Renal cortex interstitium (tissue), 15 donors: Measurements from ENCODE around the gene AMY2B. TPM values are rescaled to one million over a fixed set of nuclear protein-coding genes. Genes with fewer than 3 reads are reported as not detected.
"Not testable (repeated sequence)": the region's sequence is repeated elsewhere in the genome, so short reads cannot be mapped to it uniquely, and the experiment has no call there.

ENCODE experiments used
- DNase-seq, 11 donors: peaks; one replicate each; pipeline ENCODE4 v3.0.0-alpha.2; 2013; ENCODE audit warnings: low read depth in 9 of 11, low spot score in 4 of 11; ENCODE audit errors: extremely low read depth in 1 of 11
- long read RNA-seq, 16 experiments: transcript quantifications; one replicate each; lab custom pipeline, GENCODE V29; 2026
- polyA plus RNA-seq, 3 donors: library from polyadenylated mRNA; unstranded; fragments of 120-200 nt; gene quantifications; one replicate each; pipeline ENCODE4 v1.2.1, GENCODE V29; 2013; ENCODE audit not compliant: insufficient read length in 3 of 3

AMY2B gene
- polyA plus RNA-seq = 10 to 100 TPM; 23.3 to 66.4 (median 32.7) TPM
- long read RNA-seq, donor 1 = 0 reads
- long read RNA-seq, donor 2, partial matches to known transcripts = 0 of 1 reads
- long read RNA-seq, donor 2, other reads (novel, unspliced or antisense) = 0 of 1 reads
- long read RNA-seq, donor 3 = 0 reads
- long read RNA-seq, donor 4, full-length matches to known transcripts = 3 of 3 reads
- long read RNA-seq, donor 4, partial matches to known transcripts = 0 of 3 reads
- long read RNA-seq, donor 4, other reads (novel, unspliced or antisense) = 0 of 3 reads
- long read RNA-seq, donor 5 = 0 reads
- long read RNA-seq, donor 6, partial matches to known transcripts = 0 of 1 reads
- long read RNA-seq, donor 6, other reads (novel, unspliced or antisense) = 0 of 1 reads
- long read RNA-seq, donor 7, full-length matches to known transcripts = 1 of 6 reads
- long read RNA-seq, donor 7, partial matches to known transcripts = 5 of 6 reads
- long read RNA-seq, donor 7, other reads (novel, unspliced or antisense) = 0 of 6 reads
- long read RNA-seq, donor 8, partial matches to known transcripts = 0 of 2 reads
- long read RNA-seq, donor 8, other reads (novel, unspliced or antisense) = 0 of 2 reads
- long read RNA-seq, donor 9, full-length matches to known transcripts = 1 of 1 reads
- long read RNA-seq, donor 9, partial matches to known transcripts = 0 of 1 reads
- long read RNA-seq, donor 9, other reads (novel, unspliced or antisense) = 0 of 1 reads
- long read RNA-seq, donor 10, partial matches to known transcripts = 0 of 1 reads
- long read RNA-seq, donor 10, other reads (novel, unspliced or antisense) = 0 of 1 reads
- long read RNA-seq, donor 11 = 0 reads
- long read RNA-seq, donor 12 = 0 reads
- long read RNA-seq, donor 13, partial matches to known transcripts = 0 of 1 reads
- long read RNA-seq, donor 13, other reads (novel, unspliced or antisense) = 0 of 1 reads
- long read RNA-seq, donor 14 = 0 reads
- long read RNA-seq, donor 15 = 0 reads
- long read RNA-seq, donor 16, full-length matches to known transcripts = 7 of 7 reads
- long read RNA-seq, donor 16, partial matches to known transcripts = 0 of 7 reads
- long read RNA-seq, donor 16, other reads (novel, unspliced or antisense) = 0 of 7 reads

DNA sequence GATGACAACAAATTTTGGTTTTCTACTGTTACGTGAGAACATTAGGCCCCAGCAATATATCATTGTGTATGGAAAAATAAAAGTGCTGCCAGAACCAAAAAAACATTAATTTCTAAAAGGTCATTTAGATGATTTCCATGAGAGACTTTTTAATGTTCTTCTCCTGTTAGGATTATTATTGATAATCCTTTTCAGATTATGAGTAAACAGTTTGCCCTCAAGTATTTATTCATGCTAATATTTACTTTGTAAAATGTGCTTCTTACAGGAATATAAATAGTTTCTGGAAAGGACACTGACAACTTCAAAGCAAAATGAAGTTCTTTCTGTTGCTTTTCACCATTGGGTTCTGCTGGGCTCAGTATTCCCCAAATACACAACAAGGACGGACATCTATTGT is at the start of gene AMY2B:
AMY2B (plus strand) TSS at position 301 of the 400 bp plus-strand sequence; CDS start at position 315, 14 bp downstream.
- not testable (repeated sequence) for DNase-seq

DNA sequence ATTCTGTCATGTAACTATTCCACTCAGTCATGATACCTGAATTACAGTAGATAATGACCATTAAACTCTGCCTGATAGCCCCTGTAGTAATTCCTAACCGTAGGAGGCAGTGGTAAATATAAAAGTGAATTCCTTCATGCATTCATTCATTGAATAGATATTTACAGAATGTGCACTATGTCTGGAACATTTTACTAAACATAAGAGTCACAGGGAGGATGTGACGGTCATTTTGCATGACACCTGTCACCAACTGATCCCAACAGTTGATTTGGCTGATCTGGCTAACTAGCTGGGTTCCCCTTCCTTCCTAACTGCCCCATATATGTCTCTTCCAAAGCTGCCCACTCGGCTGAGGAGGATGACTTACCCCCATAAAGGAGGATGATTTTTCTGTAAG is 48.0 kb upstream of the AMY2B start:
- DNase-seq = no peak

DNA sequence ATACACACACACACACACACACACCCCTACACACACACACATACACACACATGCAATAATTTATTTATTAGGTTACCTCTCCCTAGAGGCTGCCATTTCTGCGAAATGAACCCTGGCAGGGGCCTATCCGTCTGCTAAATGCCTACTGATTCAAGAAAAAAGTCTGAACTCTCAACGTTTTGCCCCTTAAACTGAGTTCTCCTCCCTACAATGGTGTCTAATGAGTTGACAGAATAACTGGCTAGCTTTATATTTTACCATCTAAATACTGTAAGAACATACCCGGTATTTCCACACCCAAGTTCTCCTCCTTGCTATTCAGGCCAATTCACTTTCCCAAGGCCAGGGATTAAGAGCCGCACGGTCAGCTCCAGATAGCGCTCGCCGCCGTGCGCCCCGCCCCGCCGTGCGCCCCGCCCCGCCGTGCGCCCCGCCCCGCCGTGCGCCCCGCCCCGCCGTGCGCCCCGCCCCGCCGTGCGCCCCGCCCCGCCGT is 46.2 kb upstream of the AMY2B start:
- DNase-seq = peak in 8 of 11 donors; percentile 10 to 35 (median 20)

DNA sequence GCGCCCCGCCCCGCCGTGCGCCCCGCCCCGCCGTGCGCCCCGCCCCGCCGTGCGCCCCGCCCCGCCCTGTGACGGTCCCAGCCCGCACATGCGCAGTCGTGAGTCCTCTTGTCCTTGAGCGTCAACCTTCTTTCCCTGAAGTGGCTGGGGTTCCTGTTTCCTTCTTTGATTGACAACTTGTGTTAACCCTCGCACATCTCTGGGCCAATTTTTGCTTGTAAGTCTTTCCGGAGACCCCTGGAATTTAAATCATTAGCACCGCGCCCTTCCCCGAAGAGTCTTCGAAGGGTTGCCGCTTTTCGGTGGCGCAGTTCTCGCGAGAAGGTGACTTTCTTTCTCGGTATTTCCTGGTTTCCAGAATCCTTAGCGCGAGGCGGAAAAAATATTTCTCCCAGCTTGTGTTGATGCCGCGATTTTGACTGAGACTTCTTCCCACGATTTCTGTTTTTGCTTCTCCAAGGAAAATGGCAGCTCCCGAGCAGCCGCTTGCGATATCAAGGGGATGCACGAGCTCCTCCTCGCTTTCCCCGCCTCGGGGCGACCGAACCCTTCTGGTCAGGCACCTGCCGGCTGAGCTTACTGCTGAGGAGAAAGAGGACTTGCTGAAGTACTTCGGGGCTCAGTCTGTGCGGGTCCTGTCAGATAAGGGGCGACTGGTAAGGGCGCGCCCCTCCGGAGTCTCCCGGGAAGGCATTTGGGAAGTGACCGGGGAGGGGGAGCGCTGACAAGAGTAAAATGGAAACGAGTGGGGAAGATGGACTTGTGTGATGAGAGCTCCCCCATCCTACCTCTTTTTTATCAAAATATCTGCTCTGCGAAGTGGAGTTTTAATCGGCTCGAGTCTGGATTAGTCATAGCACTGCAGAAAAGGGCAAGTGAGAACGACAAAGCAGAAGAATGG is 45.5 kb upstream of the AMY2B start, which contains the start of gene RNPC3:
RNPC3 (plus strand) TSS at position 93 of the 901 bp plus-strand sequence; CDS start at position 465, 372 bp downstream.
- DNase-seq = peak; percentile 84 to 96 (median 88)

DNA sequence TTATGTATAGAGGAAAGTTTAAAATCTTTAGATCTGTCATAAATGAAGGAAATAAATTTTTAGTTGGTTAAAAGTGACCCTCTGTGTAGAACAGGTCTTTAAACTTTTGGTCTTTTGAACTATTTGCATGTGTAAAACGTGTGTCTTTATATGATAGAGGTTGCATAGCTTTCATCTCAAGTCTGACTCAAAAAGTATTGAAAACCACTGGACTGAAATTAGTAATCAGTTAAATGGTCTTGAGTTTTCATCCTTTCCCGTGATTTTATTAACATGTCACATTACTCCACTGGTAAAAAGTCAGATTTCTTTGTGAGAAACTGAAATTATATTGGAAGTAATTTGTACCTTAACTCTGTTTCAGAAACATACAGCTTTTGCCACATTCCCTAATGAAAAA is 44.1 kb upstream of the AMY2B start:
- no peak for DNase-seq

DNA sequence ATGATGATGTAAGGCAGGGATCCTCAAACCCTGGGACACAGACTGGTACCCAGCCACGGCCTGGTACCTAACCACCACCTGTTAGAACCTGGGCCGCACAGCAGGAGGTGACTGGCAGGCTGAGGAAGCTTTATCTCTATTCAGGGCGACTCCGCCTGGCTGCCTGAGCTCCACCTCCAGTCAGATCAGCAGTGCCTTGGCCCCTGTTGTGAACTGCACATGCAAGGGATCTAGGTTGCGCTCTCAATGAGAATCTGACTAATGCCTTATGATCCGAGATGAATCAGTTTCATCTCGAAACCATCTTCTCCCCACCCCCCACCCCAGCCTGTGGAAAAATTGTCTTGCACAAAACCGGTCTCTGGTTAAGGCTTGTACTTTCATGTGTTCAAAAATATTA is 41.6 kb upstream of the AMY2B start:
- no peak for DNase-seq

DNA sequence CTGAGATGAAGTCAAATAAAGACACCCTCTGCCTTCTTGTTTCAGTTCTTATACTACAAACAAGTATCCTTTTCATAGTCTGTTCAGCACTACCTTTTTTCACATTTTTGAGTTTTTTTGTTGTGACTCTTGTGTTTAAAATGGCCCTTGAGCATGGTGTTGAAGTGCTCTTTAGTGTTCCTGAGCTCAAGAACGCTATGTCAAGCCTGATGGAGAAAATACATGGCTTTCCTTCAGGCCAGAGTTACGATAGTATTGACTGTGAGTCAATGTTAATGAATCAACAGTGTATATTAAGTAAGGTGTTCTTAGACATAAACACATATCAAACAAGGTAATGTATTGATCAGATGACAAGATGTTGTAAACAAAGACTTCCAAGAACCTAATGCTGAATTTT is 33.2 kb upstream of the AMY2B start:
- DNase-seq = no peak

DNA sequence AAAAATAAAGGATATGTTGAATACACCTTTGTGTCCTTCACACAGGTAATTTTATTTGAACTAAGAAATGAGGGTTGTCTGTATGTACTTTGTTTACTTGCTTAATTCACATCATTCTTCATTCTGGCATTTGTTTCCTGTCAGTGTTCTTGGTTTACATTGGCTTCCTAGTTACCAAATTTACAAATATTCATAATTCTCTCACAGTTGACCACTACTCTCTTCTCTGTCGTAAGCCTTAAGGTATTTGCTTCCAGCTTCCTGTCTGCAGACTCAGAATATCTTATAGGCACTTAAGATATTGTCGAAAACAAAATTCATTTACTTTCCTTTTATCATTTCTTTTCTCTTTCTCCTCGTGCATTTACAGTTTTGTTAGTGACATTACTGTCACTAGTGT is 30.0 kb upstream of the AMY2B start:
- DNase-seq = no peak

DNA sequence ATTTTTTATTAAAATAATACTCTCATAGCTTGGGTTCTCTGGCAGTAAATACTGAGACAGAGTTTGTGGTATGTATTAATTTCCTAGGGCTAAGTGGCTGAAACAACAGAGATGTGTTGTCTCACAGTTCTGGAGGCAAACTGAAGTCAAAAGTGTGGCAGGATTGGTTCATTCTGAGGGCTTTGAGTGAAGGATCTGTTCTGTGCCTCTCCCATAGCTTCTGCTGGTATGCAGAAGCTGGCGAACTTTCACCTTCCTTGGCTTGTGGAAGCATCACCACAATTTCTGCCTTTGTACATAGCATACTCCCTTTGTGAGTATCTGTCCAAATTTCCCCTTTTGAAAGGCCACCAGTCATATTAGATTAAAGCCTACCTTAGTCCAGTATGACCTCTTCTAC is 24.9 kb upstream of the AMY2B start:
- DNase-seq = no peak

DNA sequence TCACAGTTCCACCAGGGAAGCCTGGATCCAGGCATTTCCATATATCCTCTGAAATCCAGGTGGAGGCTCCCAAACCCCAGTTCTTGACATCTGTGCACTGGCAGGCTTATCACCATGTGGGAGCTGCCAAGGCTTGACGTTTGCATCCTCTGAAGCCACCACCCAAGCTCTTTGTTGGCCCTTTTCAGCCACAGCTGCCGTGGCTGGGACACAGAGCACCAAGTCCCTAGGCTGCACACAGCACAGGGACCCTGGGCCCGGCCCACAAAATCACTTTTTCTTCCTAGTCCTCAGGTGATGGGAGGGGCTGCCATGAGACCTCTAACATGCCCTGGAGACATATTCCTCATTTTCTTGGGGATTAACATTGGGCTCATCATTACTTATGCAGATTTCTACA is 23.5 kb upstream of the AMY2B start:
- DNase-seq = no peak

DNA sequence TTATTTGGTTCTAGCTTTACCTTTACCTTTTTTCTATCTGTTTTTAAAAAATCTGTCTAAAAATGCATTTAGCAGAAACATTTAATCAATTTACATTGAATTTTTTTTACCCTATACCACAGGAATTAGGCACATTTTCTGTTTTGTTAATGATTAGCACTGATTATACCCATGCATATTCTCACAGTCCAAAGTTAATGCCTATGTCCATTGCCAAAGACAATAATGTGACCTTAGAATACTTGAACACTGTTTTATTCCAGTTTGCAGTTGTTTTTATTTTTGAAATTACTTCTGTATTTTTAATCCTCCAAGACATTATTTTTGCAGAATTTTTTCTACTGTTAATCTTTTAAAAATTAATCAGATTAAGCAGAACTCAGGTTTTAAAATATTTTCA is 11.0 kb upstream of the AMY2B start:
- DNase-seq = no peak

DNA sequence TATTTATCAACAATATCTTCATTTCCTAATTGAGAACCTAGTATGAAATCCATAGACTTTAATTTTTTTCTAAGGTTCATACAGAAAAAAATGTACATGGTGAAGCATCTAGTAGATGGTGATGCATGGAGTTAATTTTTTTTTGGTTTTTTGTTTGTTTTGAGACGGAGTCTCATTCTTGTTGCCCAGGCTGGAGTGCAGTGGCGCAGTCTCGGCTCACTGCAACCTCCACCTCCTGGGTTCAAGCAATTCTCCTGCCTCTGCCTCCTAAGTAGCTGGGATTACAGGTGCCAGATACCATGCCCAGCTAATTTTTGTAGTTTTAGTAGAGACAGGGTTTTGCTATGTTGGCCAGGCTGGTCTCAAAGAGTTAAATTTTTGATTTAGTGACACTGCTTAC is 10.3 kb upstream of the AMY2B start:
- not testable (repeated sequence) for DNase-seq

DNA sequence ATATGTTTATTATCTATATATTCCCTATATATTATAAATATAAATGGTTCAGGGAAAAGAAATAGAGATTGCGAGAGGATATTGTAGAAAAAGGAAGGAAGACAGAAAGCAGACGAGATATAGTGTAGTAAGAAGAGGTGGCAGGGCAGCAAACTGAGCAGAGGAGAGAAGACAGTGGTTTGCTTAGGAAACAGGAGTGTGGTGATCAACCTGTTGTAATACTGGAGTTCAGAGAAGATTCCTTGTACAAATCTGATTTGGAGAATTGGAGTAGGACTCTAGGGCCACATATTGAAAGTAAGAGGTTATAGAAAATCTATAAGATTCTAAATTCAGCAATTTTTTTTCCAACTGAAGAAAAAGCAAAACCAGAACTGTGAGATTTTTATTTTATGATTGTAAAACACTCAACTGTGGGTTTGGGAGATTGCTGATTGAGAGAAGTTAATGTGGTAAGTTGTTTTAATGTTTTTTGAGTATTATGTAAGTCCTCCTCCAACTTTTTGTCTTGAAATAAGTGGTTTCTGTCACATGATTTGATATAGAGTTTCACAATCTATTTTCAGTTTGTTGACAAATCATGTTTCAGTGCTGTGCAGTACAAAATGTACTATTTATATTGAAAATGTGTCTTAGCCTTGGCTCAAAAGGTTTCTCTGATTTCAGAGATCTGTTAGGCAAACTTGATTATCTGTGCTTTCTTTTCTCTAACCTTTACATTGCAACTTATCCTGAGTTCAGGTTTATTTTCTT is 9.6 kb upstream of the AMY2B start:
- no peak for DNase-seq

DNA sequence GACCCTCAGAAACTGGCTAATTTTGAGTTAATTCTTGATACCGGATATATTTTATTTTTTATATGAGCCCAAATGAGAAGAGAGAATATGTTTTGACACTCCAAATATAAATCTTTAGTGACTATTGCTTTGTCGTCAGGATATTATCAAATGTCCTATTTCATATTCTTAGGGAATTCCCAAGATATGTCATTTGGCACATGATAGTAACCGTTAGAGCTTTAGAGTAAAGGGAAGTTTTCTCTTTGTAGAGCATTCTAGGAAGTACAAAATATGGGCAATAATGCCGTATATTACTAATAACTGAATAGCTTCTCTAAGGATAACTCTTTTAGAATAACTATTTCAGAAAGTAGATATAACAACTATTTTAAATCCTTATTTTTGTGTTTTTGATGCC is 8.3 kb upstream of the AMY2B start:
- DNase-seq = no peak

DNA sequence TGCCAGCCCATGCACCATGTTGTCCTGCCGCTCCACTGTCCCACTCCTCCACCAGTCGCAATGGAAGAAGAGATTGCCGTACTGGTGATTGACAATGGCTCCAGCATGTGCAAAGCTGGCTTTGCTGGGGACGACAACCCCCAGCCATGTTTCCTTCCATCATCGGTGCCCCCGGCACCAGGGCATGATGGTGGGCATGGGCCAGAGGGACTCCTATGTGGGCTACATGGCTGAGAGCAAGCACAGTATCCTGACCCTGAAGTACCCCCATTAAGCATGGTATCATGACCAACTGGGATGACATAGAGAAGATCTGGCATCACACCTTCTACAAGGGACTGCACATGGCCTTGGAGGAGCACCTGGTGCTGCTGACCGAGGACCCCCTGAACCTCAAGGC is 1.9 kb upstream of the AMY2B start:
- DNase-seq = no peak

DNA sequence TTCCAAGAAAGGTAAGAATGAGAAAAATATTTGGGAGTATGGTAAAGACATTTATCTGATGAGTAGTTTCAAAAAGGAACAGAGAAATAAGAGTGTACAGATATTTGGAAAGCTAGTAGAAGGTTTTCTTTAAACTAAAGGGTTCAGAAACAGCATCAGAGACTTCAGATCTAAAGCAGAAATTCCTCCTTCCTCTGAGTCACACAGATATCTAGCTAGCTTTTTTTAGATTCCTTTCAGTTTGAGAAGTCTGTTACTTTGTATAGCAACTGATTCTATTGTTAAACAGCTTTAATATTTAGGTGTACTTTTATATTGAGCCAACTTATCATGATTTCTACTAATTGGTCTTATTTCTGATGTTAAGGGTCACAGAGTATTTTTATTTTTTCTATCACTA is 4.7 kb downstream of the AMY2B start:
- DNase-seq = no peak

DNA sequence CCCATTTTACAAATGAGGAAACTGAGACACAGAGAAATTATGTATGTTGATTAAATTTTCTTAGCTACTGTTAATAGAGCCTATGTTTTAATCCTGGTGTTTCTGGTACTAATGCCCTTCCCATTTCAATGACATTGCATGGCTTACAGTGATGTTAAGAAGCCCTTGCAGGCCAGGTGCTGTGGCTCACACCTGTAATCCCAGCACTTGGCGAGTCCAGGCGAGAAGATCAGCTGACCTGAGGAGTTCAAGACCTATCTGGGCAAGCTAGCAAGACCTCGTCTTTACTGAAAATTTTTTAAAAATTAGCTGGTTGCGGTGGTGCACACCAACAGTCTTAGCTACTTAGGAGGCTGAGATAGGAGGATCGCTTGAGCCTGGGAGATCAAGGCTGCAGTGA is 5.4 kb downstream of the AMY2B start:
- DNase-seq = not testable (repeated sequence)

DNA sequence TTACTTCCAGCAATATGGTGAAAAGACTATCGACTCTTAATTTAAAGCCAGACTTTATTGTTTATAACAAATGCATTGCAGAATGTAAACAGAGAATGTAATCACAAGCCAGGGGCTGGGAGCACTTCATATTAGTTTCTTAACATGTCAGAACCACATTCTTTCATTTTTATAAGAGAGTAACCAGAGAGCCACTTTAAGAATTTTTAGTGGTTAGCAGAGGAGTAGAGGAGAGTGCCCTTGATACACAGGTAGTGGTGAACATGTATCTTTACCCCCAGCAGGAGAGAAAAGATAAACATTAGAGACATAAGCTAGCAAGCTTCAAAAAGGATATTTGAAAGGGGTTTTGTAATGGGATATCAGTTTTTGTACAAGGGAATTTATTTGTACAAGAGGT is 11.1 kb downstream of the AMY2B start:
- DNase-seq = no peak
